Lung (tissue), 12 donors: Measurements from ENCODE around the gene INPP4B. TPM values are rescaled to one million over a fixed set of nuclear protein-coding genes. Genes with fewer than 3 reads are reported as not detected.

Experiments used
- ATAC-seq: fragments of 200-7000 bp; cut with Tn5 transposase; one replicate; pipeline ENCODE4 v1.9.1; 2020; ENCODE audit warnings: moderate number of reproducible peaks; ENCODE audit not compliant: insufficient read depth, low FRiP score
- DNase-seq, 3 donors: peaks; one replicate each; pipeline ENCODE4 v3.0.0-alpha.2; 2013 to 2017
- H3K27ac ChIP-seq, 2 donors: one replicate each; pipeline ENCODE4 v1.5.1; 2013; ENCODE audit warnings: mild to moderate bottlenecking in 2 of 2, moderate library complexity in 2 of 2, control low read depth in 1 of 2, inconsistent platforms in 1 of 2, low read depth in 1 of 2, low read length in 1 of 2
- H3K27me3 ChIP-seq, 3 donors: one replicate each; pipeline ENCODE4 v1.5.1; 2013; ENCODE audit warnings: low read length in 2 of 3; ENCODE audit not compliant: control insufficient read depth in 3 of 3, insufficient read depth in 3 of 3
- H3K36me3 ChIP-seq, 4 donors: one replicate each; pipeline ENCODE4 v1.5.1; 2013; ENCODE audit warnings: low read length in 4 of 4, mild to moderate bottlenecking in 1 of 4, moderate library complexity in 1 of 4; ENCODE audit not compliant: control insufficient read depth in 4 of 4, insufficient read depth in 4 of 4
- H3K4me1 ChIP-seq, 5 donors: one replicate each; pipeline ENCODE4 v1.5.1; 2013; ENCODE audit warnings: low read length in 5 of 5, mild to moderate bottlenecking in 2 of 5, moderate library complexity in 1 of 5; ENCODE audit not compliant: control insufficient read depth in 5 of 5, insufficient read depth in 5 of 5
- H3K4me3 ChIP-seq: one replicate; pipeline ENCODE4 v1.5.1; 2013; ENCODE audit warnings: mild to moderate bottlenecking, control low read depth, moderate library complexity
- H3K9ac ChIP-seq, 2 donors: one replicate each; pipeline ENCODE4 v1.5.1; 2013; ENCODE audit warnings: low read length in 2 of 2, control low read depth in 1 of 2; ENCODE audit not compliant: insufficient read depth in 1 of 2
- H3K9me3 ChIP-seq, 4 donors: one replicate each; pipeline ENCODE4 v1.5.1; 2013; ENCODE audit warnings: low read length in 3 of 4, mild to moderate bottlenecking in 1 of 4, moderate library complexity in 1 of 4; ENCODE audit not compliant: control insufficient read depth in 4 of 4, insufficient read depth in 3 of 4
- WGBS, 2 donors: extraction: QIAGEN DNeasy Blood & Tissue Kit; methylation state at CpG; one replicate each; pipeline ENCODE4 v1.1.7; 2013; 5-methylcytosine and 5-hydroxymethylcytosine counted together
- polyA plus RNA-seq, 2 donors: library from polyadenylated mRNA; stranded (reverse); fragments of 200-250 nt; gene quantifications; one replicate each; pipeline ENCODE4 v1.2.1, GENCODE V29; 2013
- total RNA-seq, 2 donors: library from RNA; depleted of rRNA in 1 of 2; stranded (reverse); fragments of >200 nt in 1 of 2; gene quantifications; one replicate each; pipeline ENCODE4 v1.2.1, GENCODE V29; 2014 to 2021
- TF ChIP-seq, protein P1 (sequence below): IDR thresholded peaks from 2 replicates; pipeline ENCODE4 v1.5.1; 2012; ENCODE audit warnings: mild to moderate bottlenecking; ENCODE audit errors: control extremely low read depth, extremely low read depth
- donor health status: control.
- donor health status: control.
- donor health status: Bipolar disorder and iron deficiency.
- donor health status: healthy.
- donor health status: DM: yes; HTN: yes; CAD: no.

INPP4B gene
- total and polyA plus RNA-seq, 4 donors: 2.4 to 32.6 (median 5.6) TPM

DNA sequence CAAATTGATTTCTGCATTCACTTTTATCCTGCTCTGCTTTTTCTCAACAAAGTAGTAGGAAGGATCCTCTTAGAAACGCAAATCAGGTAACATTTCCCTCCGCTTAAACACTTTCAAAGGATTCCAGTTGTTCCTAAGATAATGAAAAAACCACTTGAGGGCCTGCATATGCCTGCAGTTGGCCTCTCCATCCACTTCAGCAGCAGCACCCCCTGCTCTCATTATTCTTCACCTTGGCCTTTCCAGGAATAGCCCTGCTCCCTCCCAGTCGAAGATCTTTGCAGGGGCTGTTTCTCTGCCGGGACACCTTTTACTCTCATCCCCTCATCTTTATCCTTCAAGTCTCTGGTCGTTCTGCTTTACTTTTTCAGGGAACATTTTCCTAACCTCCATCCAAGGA, 314.0 kb downstream of the INPP4B start:
- Histone ChIP-seq H3K9ac (no peak overlapping the region), H3K27me3 (no peaks in the 10 kb centered on the region), H3K9me3 (no peaks in the 10 kb centered on the region), H3K36me3 (no peaks in the 10 kb centered on the region), H3K27ac (no peak overlapping the region), H3K4me3 (no peak overlapping the region), H3K4me1 (no peaks in the 10 kb centered on the region)
- TF ChIP-seq, protein P1, sequence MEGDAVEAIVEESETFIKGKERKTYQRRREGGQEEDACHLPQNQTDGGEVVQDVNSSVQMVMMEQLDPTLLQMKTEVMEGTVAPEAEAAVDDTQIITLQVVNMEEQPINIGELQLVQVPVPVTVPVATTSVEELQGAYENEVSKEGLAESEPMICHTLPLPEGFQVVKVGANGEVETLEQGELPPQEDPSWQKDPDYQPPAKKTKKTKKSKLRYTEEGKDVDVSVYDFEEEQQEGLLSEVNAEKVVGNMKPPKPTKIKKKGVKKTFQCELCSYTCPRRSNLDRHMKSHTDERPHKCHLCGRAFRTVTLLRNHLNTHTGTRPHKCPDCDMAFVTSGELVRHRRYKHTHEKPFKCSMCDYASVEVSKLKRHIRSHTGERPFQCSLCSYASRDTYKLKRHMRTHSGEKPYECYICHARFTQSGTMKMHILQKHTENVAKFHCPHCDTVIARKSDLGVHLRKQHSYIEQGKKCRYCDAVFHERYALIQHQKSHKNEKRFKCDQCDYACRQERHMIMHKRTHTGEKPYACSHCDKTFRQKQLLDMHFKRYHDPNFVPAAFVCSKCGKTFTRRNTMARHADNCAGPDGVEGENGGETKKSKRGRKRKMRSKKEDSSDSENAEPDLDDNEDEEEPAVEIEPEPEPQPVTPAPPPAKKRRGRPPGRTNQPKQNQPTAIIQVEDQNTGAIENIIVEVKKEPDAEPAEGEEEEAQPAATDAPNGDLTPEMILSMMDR: no peak
- DNase-seq (no peak), ATAC-seq (no peak)
- 75 to 82% methylated on average over 5 of the region's 5 CpGs for WGBS, 2 donors

DNA sequence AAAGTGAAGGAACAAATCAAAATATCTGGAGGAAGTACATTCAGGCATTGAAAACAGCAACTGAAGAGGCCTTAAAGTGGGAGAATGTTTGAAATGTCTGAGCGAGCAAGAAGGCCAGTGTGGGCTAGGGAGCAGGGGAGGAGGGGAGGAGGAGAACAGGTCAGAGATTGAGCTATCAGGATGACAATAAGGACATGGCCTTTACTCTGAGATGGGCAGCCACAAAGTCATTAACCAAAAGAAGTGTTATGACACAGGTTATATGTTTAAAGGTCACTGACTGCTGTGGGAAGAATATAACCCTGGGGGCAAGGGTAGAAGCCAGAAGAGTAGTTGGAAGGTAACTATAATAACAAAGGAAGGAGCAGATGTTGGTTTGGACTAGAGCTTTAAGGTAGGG, 315.4 kb downstream of the INPP4B start:
- Histone ChIP-seq H3K4me3 (no peak overlapping the region), H3K27ac (no peak overlapping the region), H3K9me3 (no peaks in the 10 kb centered on the region), H3K27me3 (no peaks in the 10 kb centered on the region), H3K9ac (no peak overlapping the region), H3K4me1 (no peaks in the 10 kb centered on the region), H3K36me3 (no peaks in the 10 kb centered on the region)
- DNase-seq (no peak), ATAC-seq (no peak)
- WGBS, 2 donors: 64 to 70% methylated on average over 1 of the region's 1 CpG
- TF ChIP-seq, protein P1: no peak

DNA sequence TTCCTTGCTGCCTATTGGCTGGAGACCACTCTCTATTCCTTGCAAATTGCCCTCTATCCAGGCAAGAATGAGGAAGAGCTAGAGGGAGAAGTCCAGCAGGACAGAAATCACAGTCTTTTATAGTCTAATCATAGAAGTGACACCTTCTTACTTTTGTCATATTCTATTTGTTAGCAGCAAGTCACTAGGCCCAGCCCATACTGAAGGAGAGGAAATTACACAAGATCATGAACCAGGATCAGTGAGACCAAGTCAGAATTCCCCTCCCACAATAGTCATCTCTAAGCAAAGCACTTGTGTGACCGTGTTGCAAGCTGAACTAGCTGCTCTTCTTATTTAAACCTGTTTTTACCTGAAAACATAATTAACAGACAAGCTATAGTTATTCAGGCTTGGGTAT, 317.7 kb downstream of the INPP4B start:
- 48 to 55% methylated on average over 1 of the region's 1 CpG for WGBS, 2 donors

DNA sequence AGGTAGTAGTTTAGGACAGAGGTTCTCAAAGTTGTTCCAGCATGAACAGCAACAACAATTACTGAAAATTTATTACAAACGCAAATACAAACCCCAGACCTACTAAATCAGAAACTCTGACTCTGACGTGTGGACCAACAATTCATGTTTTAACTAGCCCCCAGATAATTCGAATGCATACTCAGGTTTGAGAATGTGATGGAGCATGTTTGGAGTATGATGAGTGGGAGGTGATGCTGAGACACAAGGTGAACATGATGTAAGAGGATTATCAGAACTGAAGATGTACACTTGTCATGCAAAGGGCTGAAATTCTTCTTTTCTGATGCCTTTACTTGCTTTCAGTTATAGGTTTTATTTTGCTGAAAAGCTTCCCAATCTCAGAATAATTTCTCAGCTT, 323.0 kb downstream of the INPP4B start:
- no peaks in the 10 kb centered on the region for H3K36me3 ChIP-seq
- ATAC-seq (no peak), DNase-seq (no peak)
- H3K4me1 ChIP-seq: peaks cover 0 to 2% (median 0%) of the 10 kb centered on the region in 5 donors
- no peak overlapping the region for H3K4me3 ChIP-seq
- 89 to 90% methylated on average over 3 of the region's 3 CpGs for WGBS, 2 donors
- no peaks in the 10 kb centered on the region for H3K27me3 ChIP-seq
- no peak overlapping the region for H3K9ac ChIP-seq
- no peak overlapping the region for H3K27ac ChIP-seq
- TF ChIP-seq, protein P1: no peak
- no peaks in the 10 kb centered on the region for H3K9me3 ChIP-seq

More for the DNA sequence above, 317.7 kb downstream of the INPP4B start:
- Histone ChIP-seq H3K36me3 (no peaks in the 10 kb centered on the region), H3K9me3 (no peaks in the 10 kb centered on the region), H3K4me1 (no peaks in the 10 kb centered on the region), H3K4me3 (no peak overlapping the region), H3K9ac (no peak overlapping the region), H3K27ac (no peak overlapping the region), H3K27me3 (no peaks in the 10 kb centered on the region)
- ATAC-seq: no peak
- TF ChIP-seq, protein P1: no peak
- DNase-seq: no peak
